Embryonic facial prominence (tissue), 1 donor: Measurements from ENCODE around the gene BTG4.

Source experiments
- DNase-seq: peaks from one replicate; pipeline ENCODE4 v3.0.0-alpha.2; 2016; ENCODE audit errors: extremely low spot score

Gene BTG4

DNA sequence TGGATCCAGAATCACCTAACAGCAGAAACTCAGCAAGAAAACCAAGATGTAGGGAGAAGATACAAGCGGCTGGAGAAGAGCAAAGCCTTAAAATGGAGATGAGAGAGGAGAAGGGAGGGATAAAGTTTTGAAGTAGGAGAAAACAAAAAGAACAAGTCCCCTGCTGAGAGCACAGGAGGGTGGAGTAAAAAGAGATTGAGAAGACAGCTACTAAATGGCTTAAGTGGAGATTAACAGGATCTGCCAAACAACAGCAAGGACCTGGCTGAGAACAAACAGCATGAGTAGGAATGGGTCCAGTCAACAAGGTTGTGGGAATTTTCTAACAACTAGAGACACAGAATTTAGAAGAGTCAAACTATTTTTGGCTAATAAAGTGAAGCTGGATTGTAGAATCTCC, 18.1 kb downstream of the BTG4 start:
- no peak for DNase-seq

- DNase-seq: no peak
Measured at GRCh38 chr11:111490496-111490895, 21.7 kb downstream of the BTG4 start.

GRCh38 chr11:111483431-111483830, 28.8 kb downstream of the BTG4 start:
- no peak for DNase-seq

DNA sequence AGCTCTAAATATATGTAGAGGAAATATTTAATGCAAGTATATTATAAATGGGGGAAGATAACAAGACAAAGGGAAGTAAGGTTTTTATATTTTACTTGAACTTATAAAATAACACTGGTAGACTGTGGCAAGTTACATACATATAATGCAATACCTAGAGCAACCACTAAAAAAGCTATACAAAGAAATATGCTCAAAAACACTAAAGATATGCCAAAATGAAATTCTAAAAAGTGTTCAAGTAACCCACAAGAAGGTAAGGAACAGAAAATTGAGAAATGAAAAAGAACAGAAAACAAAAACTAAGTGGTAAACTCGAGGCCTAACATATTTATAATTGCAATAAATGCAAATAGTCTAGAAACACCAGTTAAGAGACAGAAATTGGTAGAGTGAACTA, 32.5 kb downstream of the BTG4 start:
- DNase-seq: no peak

GRCh38 chr11:111477898-111478297, 34.3 kb downstream of the BTG4 start:
- DNase-seq: no peak

GRCh38 chr11:111476956-111477355, 35.2 kb downstream of the BTG4 start:
- no peak for DNase-seq

DNA sequence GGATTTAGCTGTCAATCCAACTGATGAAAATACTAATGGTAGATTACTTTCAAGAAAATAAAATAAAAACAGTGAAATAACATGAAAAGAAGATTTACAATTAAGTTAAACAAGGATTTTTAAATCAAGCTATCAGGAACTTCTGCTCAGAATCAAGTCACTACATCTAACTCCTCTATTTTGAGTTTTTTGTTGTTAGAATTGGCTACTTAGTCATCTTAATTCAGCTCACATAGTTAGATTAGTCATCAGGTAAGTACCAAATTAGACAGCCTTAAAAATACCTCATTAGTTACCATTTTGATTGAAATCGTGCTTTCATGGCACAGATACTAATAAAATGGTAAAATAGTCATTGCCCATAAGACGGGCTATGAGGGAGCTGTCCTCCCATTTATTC, 35.8 kb downstream of the BTG4 start:
- DNase-seq: no peak

DNA sequence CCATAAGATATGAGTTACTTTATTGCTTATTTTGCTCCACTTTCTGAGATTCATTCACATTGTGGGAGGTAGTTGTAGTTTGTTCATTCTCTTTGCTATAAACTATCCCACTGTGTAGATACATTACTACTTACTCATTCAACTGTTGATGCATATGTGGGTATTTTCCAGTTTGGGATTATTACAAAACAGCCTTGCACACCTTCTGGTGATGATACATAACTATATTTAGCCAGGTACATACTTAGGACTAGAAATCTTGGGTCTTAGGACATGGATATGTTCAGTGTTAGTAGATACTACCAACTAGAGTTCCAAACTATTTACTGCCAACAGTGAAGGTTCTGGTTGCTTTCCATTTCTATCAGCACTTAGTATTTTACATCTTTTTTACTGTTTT, 37.8 kb downstream of the BTG4 start:
- DNase-seq: no peak

DNA sequence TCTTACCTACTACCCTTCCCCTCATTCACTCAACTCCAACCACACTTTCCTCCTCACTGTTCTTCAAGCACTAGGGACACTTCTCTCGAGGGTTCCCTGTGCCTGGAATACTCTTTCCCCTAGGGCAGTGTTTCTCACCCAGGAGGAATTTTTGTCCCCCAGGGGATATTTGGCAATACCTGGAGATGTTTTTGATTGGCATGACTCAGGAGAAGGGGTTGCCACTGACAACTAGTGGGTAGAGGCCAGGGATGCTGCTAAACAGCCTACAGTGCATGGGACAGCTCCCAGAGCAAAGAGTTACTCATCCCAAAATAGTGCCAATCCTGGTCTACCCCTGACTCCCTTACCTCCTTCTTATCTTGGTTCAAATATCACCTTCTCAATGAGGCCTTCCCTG, 40.0 kb downstream of the BTG4 start:
- DNase-seq: no peak

- no peak for DNase-seq
Measured at GRCh38 chr11:111469200-111469599, 43.0 kb downstream of the BTG4 start.

GRCh38 chr11:111466615-111467014, 45.6 kb downstream of the BTG4 start:
- DNase-seq: no peak

GRCh38 chr11:111465400-111465799, 46.8 kb downstream of the BTG4 start:
- no peak for DNase-seq

GRCh38 chr11:111463276-111463675, 48.9 kb downstream of the BTG4 start:
- DNase-seq: no peak

DNA sequence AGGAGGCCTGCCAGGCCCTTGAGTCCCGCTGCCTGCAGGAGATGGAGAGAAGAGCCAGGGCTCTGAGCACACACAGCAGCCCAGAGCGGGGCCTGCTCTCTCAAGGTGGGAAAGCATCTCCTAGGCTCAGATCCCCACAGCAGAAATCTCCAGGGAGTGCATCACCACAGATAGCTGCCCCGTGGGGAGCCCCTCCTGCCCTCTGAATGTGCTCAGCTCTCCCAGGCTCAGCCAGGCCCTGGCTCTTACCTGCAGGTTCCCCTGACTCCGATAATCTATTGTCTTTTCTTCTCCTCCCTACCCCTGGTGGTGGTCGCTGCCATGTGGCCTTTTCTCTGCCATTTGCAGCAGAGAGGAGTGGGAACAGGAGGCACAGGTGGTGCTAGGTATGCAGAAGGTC, 49.9 kb downstream of the BTG4 start:
- DNase-seq: no peak

- DNase-seq: no peak
Measured at GRCh38 chr11:111461460-111462235, 50.5 kb downstream of the BTG4 start.

- DNase-seq: no peak
Measured at GRCh38 chr11:111460856-111461255, 51.3 kb downstream of the BTG4 start.

DNA sequence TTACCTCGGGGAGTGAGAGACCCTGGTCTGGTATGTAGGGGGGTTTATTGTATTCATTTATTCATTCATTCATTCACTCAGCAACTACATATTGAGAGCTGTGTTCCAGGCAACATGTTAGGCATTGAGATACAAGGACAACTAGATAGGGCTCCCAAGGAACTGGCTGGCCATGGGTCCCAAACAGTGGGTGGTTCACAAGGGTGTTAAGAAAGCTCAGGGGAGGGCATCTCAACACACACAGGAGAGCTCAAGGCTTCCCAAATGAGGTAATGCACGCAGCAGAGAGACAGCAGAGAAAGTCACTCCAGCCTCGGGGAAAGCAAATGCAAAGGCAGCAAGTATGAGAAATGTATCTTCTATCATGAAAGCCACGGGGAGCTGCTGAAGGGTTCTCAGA, 51.8 kb downstream of the BTG4 start:
- no peak for DNase-seq

DNA sequence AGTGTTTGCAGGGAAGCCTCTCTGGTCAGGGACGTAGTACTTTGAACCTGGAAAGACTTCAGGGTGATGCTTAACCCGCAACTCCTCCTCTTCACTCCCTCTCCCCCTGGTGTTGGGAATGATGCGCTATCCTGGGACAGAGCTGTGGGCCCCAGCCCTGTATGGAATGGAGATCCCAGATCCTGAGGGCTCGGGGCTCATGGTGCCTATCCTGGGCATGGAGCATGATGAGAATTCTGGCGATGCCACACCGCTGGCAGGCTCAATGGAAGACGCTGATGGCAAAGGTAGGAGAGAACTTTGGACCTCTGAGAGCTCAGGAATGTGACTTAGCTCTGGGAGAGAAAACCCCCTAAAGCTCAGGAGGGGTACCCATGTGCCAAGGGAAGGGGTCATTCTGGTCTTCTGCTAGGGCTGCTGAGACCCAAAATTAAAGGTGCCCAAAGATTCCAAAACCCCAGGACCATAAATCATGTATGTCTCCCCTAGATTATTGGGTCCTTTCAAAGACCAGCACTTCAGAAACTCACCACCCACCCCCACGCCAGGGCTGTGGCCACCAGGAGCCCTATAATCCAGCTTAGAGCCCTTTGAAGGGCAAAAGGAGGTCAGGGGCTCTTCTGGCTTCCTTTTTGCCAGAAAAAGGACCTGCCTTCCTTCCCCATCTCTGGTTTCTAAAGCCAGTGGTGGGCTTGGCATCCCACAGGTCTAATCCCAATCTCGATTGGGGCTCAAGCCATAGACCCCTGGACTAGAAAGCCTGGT, 52.5 kb downstream of the BTG4 start:
- no peak for DNase-seq

DNA sequence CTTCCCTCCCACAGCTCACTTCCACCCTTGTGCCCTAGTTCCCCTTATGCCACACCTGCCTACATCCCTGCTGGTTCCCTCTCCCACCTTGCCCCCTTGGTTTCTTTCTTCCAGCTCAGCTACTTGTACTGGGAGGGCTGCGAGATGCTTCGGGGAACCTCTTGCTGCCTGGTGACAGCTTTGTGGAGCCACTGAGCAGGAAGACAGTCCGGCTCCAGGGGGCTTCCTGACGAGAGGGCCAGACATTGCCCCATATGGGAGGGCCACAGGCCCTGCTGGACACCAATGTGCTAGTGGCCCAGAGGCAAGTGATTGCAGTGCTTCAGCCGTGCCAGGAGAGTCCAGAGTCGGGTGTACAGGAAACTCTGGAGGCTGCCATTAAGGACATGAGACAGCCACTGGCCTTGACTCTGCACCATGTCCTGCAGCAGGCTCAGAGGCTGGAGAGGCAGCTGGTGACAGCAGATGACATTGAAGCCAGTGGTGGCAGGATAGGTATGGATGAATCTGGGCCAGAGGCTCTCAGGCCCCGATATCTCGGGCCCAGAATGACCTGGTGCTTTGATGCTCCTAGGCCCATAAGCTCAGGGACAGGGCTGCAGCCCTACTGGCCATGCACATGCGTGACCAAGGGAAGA, 54.3 kb downstream of the BTG4 start:
- DNase-seq: no peak

- no peak for DNase-seq
Measured at GRCh38 chr11:111456859-111457730, 55.1 kb downstream of the BTG4 start.

- no peak for DNase-seq
Measured at GRCh38 chr11:111456086-111456858, 55.9 kb downstream of the BTG4 start.
